K562 (cell line): ENCODE results near the gene NSUN3. TPM values are rescaled to one million over a fixed set of nuclear protein-coding genes. Genes with fewer than 3 reads are reported as not detected.

Experiments
- ATAC-seq: fragments of 200-7000 bp; cut with Tn5 transposase; 3 replicates; pipeline ENCODE4 v1.9.1; 2020; ENCODE audit warnings: moderate library complexity
- BruUV-seq: library from RNA; stranded (reverse); fragments of 400-500 nt; replicated peaks from 2 replicates; lab custom pipeline; 2021; lab: Mats Ljungman, UMichigan
- CTCF ChIA-PET: fragments of 300-600 bp; formaldehyde crosslinking; extraction: SDS; loops from one replicate; lab custom pipeline; 2021; ENCODE audit warnings: low intra/inter-chr PET ratio; lab: Yijun Ruan, JAX
- POLR2A ChIA-PET: fragments of 300-600, 350-650 bp; sonication (Branson Sonifier 250); formaldehyde crosslinking; extraction: SDS; loops from one replicate; lab custom pipeline; 2021; ENCODE audit warnings: antibody characterized with exemption, inconsistent platforms; lab: Yijun Ruan, JAX
- DNase-seq, 4 experiments: peaks; one replicate each; pipeline versions ENCODE4 v3.0.0 to v3.0.0-alpha.2; 2011 to 2018; ENCODE audit warnings: low spot score in 3 of 4, mixed read lengths in 3 of 4; ENCODE audit errors: extremely low read depth in 1 of 4
- FAIRE-seq: peaks from 2 replicates; lab custom pipeline; 2011; peaks lifted over from hg19 to GRCh38; lab: Jason Lieb, UNC
- H2AFZ ChIP-seq: 2 replicates; pipeline ENCODE4 v1.6.0; 2011; ENCODE audit warnings: low read depth, low read length, control low read depth, inconsistent platforms
- H3K27ac ChIP-seq: fragments of 200-600 bp; 3 replicates; pipeline ENCODE4 v1.8.0; 2011; ENCODE audit warnings: low read depth, mild to moderate bottlenecking, control low read depth, inconsistent platforms, low read length, moderate library complexity, mixed read lengths; ENCODE audit errors: extremely low read depth
- H3K27me3 ChIP-seq, 2 experiments: fragments of 300-600 bp in 1 of 2; 2 replicates in 1 of 2; 3 replicates in 1 of 2; pipeline versions ENCODE4 v1.6.0 to v1.8.0; 2011; ENCODE audit warnings: inconsistent platforms in 2 of 2, low read length in 2 of 2, mild to moderate bottlenecking in 1 of 2, mixed read lengths in 1 of 2, moderate library complexity in 1 of 2; ENCODE audit not compliant: control insufficient read depth in 2 of 2, insufficient read depth in 2 of 2
- H3K36me3 ChIP-seq: fragments of 300-600 bp; 3 replicates; pipeline ENCODE4 v1.8.0; 2011; ENCODE audit warnings: mild to moderate bottlenecking, low read length, inconsistent platforms; ENCODE audit not compliant: control insufficient read depth, insufficient read depth
- H3K4me1 ChIP-seq, 2 experiments: fragments of 200-600 bp in 1 of 2; replicated peaks in 1 of 2; 2 replicates in 1 of 2; 3 replicates in 1 of 2; pipeline versions ENCODE4 v1.5.1 to v1.8.0; 2011; ENCODE audit warnings: inconsistent platforms in 2 of 2, low read length in 2 of 2, mild to moderate bottlenecking in 1 of 2, mixed read lengths in 1 of 2, moderate library complexity in 1 of 2; ENCODE audit not compliant: control insufficient read depth in 2 of 2, insufficient read depth in 2 of 2
- H3K4me2 ChIP-seq: 2 replicates; pipeline ENCODE4 v1.6.1; 2011; ENCODE audit warnings: low read length, control low read depth, inconsistent platforms, mixed read lengths; ENCODE audit not compliant: insufficient read depth
- H3K4me3 ChIP-seq: fragments of 200-600 bp; sonication (generic), shearing (Covaris generic); 2 replicates; pipeline ENCODE4 v1.5.1; 2016; ENCODE audit warnings: control low read depth, inconsistent platforms
- H3K79me2 ChIP-seq: fragments of 200-600 bp; 3 replicates; pipeline ENCODE4 v1.8.0; 2011; ENCODE audit warnings: low read length, inconsistent platforms; ENCODE audit not compliant: control insufficient read depth, insufficient read depth
- H3K9ac ChIP-seq, 2 experiments: 2 replicates each; pipeline versions ENCODE4 v1.6.0 to v1.6.1; 2011; ENCODE audit warnings: low read depth in 2 of 2, low read length in 2 of 2, control low read depth in 1 of 2, inconsistent platforms in 1 of 2, mild to moderate bottlenecking in 1 of 2, mixed read lengths in 1 of 2; ENCODE audit not compliant: insufficient read depth in 1 of 2
- H3K9me1 ChIP-seq: one replicate; pipeline ENCODE4 v1.6.0; 2011; ENCODE audit warnings: inconsistent platforms, mild to moderate bottlenecking, low read length, moderate library complexity; ENCODE audit not compliant: control insufficient read depth, insufficient read depth
- H3K9me3 ChIP-seq: replicated peaks from 2 replicates; pipeline ENCODE4 v1.5.1; 2011; ENCODE audit warnings: low read depth, low read length, inconsistent platforms; ENCODE audit not compliant: control insufficient read depth, insufficient read depth
- H4K20me1 ChIP-seq: replicated peaks from 2 replicates; pipeline ENCODE4 v1.6.1; 2011; ENCODE audit warnings: low read length, inconsistent platforms, mixed read lengths; ENCODE audit not compliant: control insufficient read depth, insufficient read depth
- GTF3C2 ChIP-seq: IDR thresholded peaks from 3 replicates; pipeline ENCODE4 v1.6.1; 2011; ENCODE audit warnings: borderline replicate concordance, mild to moderate bottlenecking, moderate library complexity; ENCODE audit not compliant: insufficient read length; ENCODE audit errors: extremely low read depth
- WGBS: fragments of 100-300 bp; shearing (Covaris generic); methylation state at CpG from one replicate; pipeline ENCODE4 v1.1.6; 2016; ENCODE audit warnings: low coverage, mixed read lengths; ENCODE audit not compliant: insufficient coverage; ENCODE audit errors: missing lambda C conversion rate; 5-methylcytosine and 5-hydroxymethylcytosine counted together
- in situ Hi-C: fragments of 300-500 bp; cut with MboI; formaldehyde crosslinking; loops from 4 replicates; pipeline ENCODE4 v1.15.0; 2018; ENCODE audit warnings: inconsistent platforms, mixed read lengths
- intact Hi-C: fragments of 100-400 bp; cut with micrococcal nuclease; formaldehyde crosslinking; loops from 2 replicates; pipeline ENCODE4 v1.14.2; 2022
- polyA plus RNA-seq, 8 experiments: library from polyadenylated mRNA; depleted of rRNA in 4 of 8; stranded (reverse) in 5 of 8; unstranded in 3 of 8; fragments of >200 nt; fragmentation: Nextera tagmentation in 2 of 8; fragmentation: Illumina TruSeq in 1 of 8; extraction: Ambion mirVana in 2 of 8; extraction: Trizol in 1 of 8; gene quantifications; 2 replicates each; pipeline versions ENCODE4 v1.2.1 to v1.2.3, GENCODE V29; 2011 to 2014; ENCODE audit warnings: inconsistent platforms in 1 of 8, missing spikeins in 1 of 8
- total RNA-seq, 7 experiments: library from RNA; depleted of rRNA in 6 of 7; stranded (reverse); fragments of >200 nt in 6 of 7; fragmentation: Illumina TruSeq in 2 of 7; extraction: Trizol in 2 of 7; gene quantifications; 2 replicates each; pipeline versions ENCODE4 v1.2.1 to v1.2.3, GENCODE V29; 2011 to 2021; ENCODE audit warnings: low replicate concordance in 1 of 7

The NSUN3 gene
- total and polyA plus RNA-seq, 9 of the 15 experiments (the other 6 are each of a cell fraction or from before 2014, with no cell fraction given): 4.4 to 12.3 (median 7.6) TPM

- Histone ChIP-seq H3K4me2 (no peak overlapping the region), H3K9me3 (no peaks in the 10 kb centered on the region), H3K4me1 (peaks cover 5% of the 10 kb centered on the region in 2 experiments; a peak in 2 of 5 replicates), H3K79me2 (peaks cover 27% of the 10 kb centered on the region), H3K27ac (no peak overlapping the region), H2AFZ (no peak overlapping the region), H3K9me1 (no peaks in the 10 kb centered on the region), H3K27me3 (no peaks in the 10 kb centered on the region), H3K36me3 (peaks cover 17% of the 10 kb centered on the region), H3K4me3 (no peak overlapping the region), H4K20me1 (no peaks in the 10 kb centered on the region), H3K9ac (no peak overlapping the region)
- no peak for FAIRE-seq
- in situ Hi-C loops: no loop called here
- CTCF ChIA-PET: no interaction called here
- intact Hi-C loops: loop anchor here (10.0 kb wide), 1 partner anchor 202 kb away; no protein-coding TSS in a partner anchor
- TF ChIP-seq GTF3C2: no peak
- no peak for DNase-seq
- WGBS: 90% methylated on average over 6 of the region's 6 CpGs
- BruUV-seq: no TSS peak
- POLR2A ChIA-PET: no interaction called here
- ATAC-seq: no peak
Measured at GRCh38 chr3:94066506-94067500, 3.9 kb downstream of the NSUN3 start.
